Activated CD4-positive, alpha-beta T cell treated with anti-CD3 and anti-CD28 coated beads, Interleukin-2, amount 50 U/mL, for 1 hour (primary cell): ENCODE measurements around the gene XKR7.
A peak's percentile ranks its signal among the peaks of the same experiment; 100 is the strongest.

ENCODE experiments used
- DNase-seq: peaks from one replicate; pipeline ENCODE4 v3.0.0-alpha.2; 2020

The XKR7 gene

GRCh38 chr20:31945319-31945718, 22.6 kb upstream of the XKR7 start:
- no peak for DNase-seq

- no peak for DNase-seq
Measured at GRCh38 chr20:31945785-31946184, 22.2 kb upstream of the XKR7 start.

GRCh38 chr20:31948008-31948407, 19.9 kb upstream of the XKR7 start:
- DNase-seq, result no peak

GRCh38 chr20:31949877-31950646, 17.9 kb upstream of the XKR7 start:
- no peak for DNase-seq

GRCh38 chr20:31951203-31951529, 16.8 kb upstream of the XKR7 start:
- DNase-seq, result no peak

- peak; percentile 97 for DNase-seq
Measured at GRCh38 chr20:31951530-31952453, 16.2 kb upstream of the XKR7 start, which contains the start of gene PDRG1. TSS of gene PDRG1 (minus strand) at chr20:31952046. CDS start at chr20:31951961, 85 bp downstream.

GRCh38 chr20:31953556-31954148, 14.3 kb upstream of the XKR7 start:
- no peak for DNase-seq

- DNase-seq, result no peak
Measured at GRCh38 chr20:31954500-31954899, 13.5 kb upstream of the XKR7 start.

- DNase-seq, result no peak
Measured at GRCh38 chr20:31956556-31957526, 11.1 kb upstream of the XKR7 start.

GRCh38 chr20:31962761-31963160, 5.2 kb upstream of the XKR7 start:
- no peak for DNase-seq

- no peak for DNase-seq
Measured at GRCh38 chr20:31963889-31964288, 4.1 kb upstream of the XKR7 start.

- no peak for DNase-seq
Measured at GRCh38 chr20:31966991-31967655, 828 bp upstream of the XKR7 start.

GRCh38 chr20:31968291-31969126, 558 bp downstream of the XKR7 start:
- DNase-seq, result peak; percentile 85

GRCh38 chr20:31969991-31970390, 2.0 kb downstream of the XKR7 start:
- DNase-seq, result no peak

GRCh38 chr20:31972471-31973021, 4.6 kb downstream of the XKR7 start:
- no peak for DNase-seq

- DNase-seq, result no peak
Measured at GRCh38 chr20:31974296-31974695, 6.3 kb downstream of the XKR7 start.

GRCh38 chr20:31974951-31975487, 7.1 kb downstream of the XKR7 start:
- no peak for DNase-seq

GRCh38 chr20:31975874-31976273, 7.9 kb downstream of the XKR7 start:
- DNase-seq, result no peak

GRCh38 chr20:31977080-31977479, 9.1 kb downstream of the XKR7 start:
- no peak for DNase-seq

GRCh38 chr20:31979713-31980426, 11.9 kb downstream of the XKR7 start:
- DNase-seq, result no peak
